ENCODE measurements around the gene C4orf17.
"Not testable (repeated sequence)": the region's sequence is repeated elsewhere in the genome, so short reads cannot be mapped to it uniquely, and the experiment has no call there.

C4orf17 gene

GRCh38 chr4:99510721-99511120 is at the start of gene C4orf17:
TSS of gene C4orf17 (plus strand) at chr4:99511021. CDS start at chr4:99513082, 2,061 bp downstream.
- DNase-seq (ENCODE audit: low spot score): no peak

GRCh38 chr4:99461623-99462401 is 49.0 kb upstream of the C4orf17 start:
- DNase-seq (ENCODE audit: low spot score): no peak

- peak; percentile 88 for DNase-seq (ENCODE audit: low spot score)
Observed at GRCh38 chr4:99462875-99463464, 47.9 kb upstream of the C4orf17 start.

GRCh38 chr4:99463566-99463965 is 47.3 kb upstream of the C4orf17 start:
- peak; percentile 95 for DNase-seq (ENCODE audit: low spot score)

- DNase-seq (ENCODE audit: low spot score): no peak
Observed at GRCh38 chr4:99467887-99468286, 42.9 kb upstream of the C4orf17 start.

GRCh38 chr4:99468889-99469288 is 41.9 kb upstream of the C4orf17 start:
- no peak for DNase-seq (ENCODE audit: low spot score)

- DNase-seq (ENCODE audit: low spot score): no peak
Observed at GRCh38 chr4:99471349-99471748, 39.5 kb upstream of the C4orf17 start.

GRCh38 chr4:99471896-99472295 is 38.9 kb upstream of the C4orf17 start:
- DNase-seq (ENCODE audit: low spot score): peak; percentile 91

- no peak for DNase-seq (ENCODE audit: low spot score)
Observed at GRCh38 chr4:99473131-99473530, 37.7 kb upstream of the C4orf17 start.

- DNase-seq (ENCODE audit: low spot score): no peak
Observed at GRCh38 chr4:99483636-99484035, 27.2 kb upstream of the C4orf17 start.

- no peak for DNase-seq (ENCODE audit: low spot score)
Observed at GRCh38 chr4:99485212-99485611, 25.6 kb upstream of the C4orf17 start.

GRCh38 chr4:99486648-99487047 is 24.2 kb upstream of the C4orf17 start:
- DNase-seq (ENCODE audit: low spot score): not testable (repeated sequence)

GRCh38 chr4:99490286-99490685 is 20.5 kb upstream of the C4orf17 start:
- DNase-seq (ENCODE audit: low spot score): no peak

GRCh38 chr4:99504804-99505502 is 5.9 kb upstream of the C4orf17 start:
- no peak for DNase-seq (ENCODE audit: low spot score)

GRCh38 chr4:99506781-99507180 is 4.0 kb upstream of the C4orf17 start:
- peak; percentile 21 for DNase-seq (ENCODE audit: low spot score)

- DNase-seq (ENCODE audit: low spot score): no peak
Observed at GRCh38 chr4:99507349-99507748, 3.5 kb upstream of the C4orf17 start.

- DNase-seq (ENCODE audit: low spot score): no peak
Observed at GRCh38 chr4:99507762-99508161, 3.1 kb upstream of the C4orf17 start.

- DNase-seq (ENCODE audit: low spot score): no peak
Observed at GRCh38 chr4:99518601-99519295, 7.9 kb downstream of the C4orf17 start.

GRCh38 chr4:99529228-99529627 is 18.4 kb downstream of the C4orf17 start:
- DNase-seq (ENCODE audit: low spot score): no peak

- DNase-seq (ENCODE audit: low spot score): no peak
Observed at GRCh38 chr4:99529956-99530355, 19.1 kb downstream of the C4orf17 start.

GRCh38 chr4:99534699-99535098 is 23.9 kb downstream of the C4orf17 start:
- DNase-seq (ENCODE audit: low spot score): not testable (repeated sequence)

- no peak for DNase-seq (ENCODE audit: low spot score)
Observed at GRCh38 chr4:99536271-99536670, 25.4 kb downstream of the C4orf17 start.

Data from COLO829 (cell line).